ENCODE measurements around the gene PADI3. TPM values are rescaled to one million over a fixed set of nuclear protein-coding genes. Genes with fewer than 3 reads are reported as not detected.
"Not testable (repeated sequence)": the region's sequence is repeated elsewhere in the genome, so short reads cannot be mapped to it uniquely, and the experiment has no call there.

PADI3 gene
- total RNA-seq, 1 experiment from 2014 or later = not detected

GRCh38 chr1:17239420-17239819, 9.5 kb upstream of the PADI3 start:
- DNase-seq = peak; percentile 88

GRCh38 chr1:17241011-17241779, 7.7 kb upstream of the PADI3 start:
- not testable (repeated sequence) for H3K79me2 ChIP-seq (ENCODE audit: low read length)

More at GRCh38 chr1:17239420-17239819, 9.5 kb upstream of the PADI3 start:
- Histone ChIP-seq H3K9ac (ENCODE audit: low read length) (no peak overlapping the region), H2AFZ (ENCODE audit: low read length) (no peak overlapping the region), H3K79me2 (ENCODE audit: low read length) (no peaks in the 10 kb centered on the region), H3K4me1 (ENCODE audit: low read length) (no peaks in the 10 kb centered on the region), H3K9me3 (ENCODE audit: low read length) (no peaks in the 10 kb centered on the region), H3K27me3 (ENCODE audit: low read length) (no peaks in the 10 kb centered on the region), H3K36me3 (ENCODE audit: insufficient read depth, low read length) (no peaks in the 10 kb centered on the region), H3K27ac (ENCODE audit: low read length) (no peak overlapping the region), H4K20me1 (ENCODE audit: insufficient read depth, low read depth, low read length) (no peaks in the 10 kb centered on the region; the same call in 1 of the 2 replicates), H3K4me2 (ENCODE audit: low read depth, low read length, poor library complexity, severe bottlenecking) (no peak overlapping the region), H3K9me2 (replicated peaks; ENCODE audit: insufficient read depth, low read length) (no peaks in the 10 kb centered on the region), H3K4me3 (ENCODE audit: low read length) (no peak overlapping the region)

GRCh38 chr1:17241780-17242074, 7.2 kb upstream of the PADI3 start:
- DNase-seq; H3K4me3 ChIP-seq (ENCODE audit: low read length); H3K9me3 ChIP-seq (ENCODE audit: low read length); H3K4me1 ChIP-seq (ENCODE audit: low read length); H3K36me3 ChIP-seq (ENCODE audit: insufficient read depth, low read length); H3K9ac ChIP-seq (ENCODE audit: low read length); H2AFZ ChIP-seq (ENCODE audit: low read length); H3K9me2 ChIP-seq (replicated peaks; ENCODE audit: insufficient read depth, low read length); H3K79me2 ChIP-seq (ENCODE audit: low read length); H3K27me3 ChIP-seq (ENCODE audit: low read length); H3K27ac ChIP-seq (ENCODE audit: low read length); H4K20me1 ChIP-seq (ENCODE audit: insufficient read depth, low read depth, low read length); H3K4me2 ChIP-seq (ENCODE audit: low read depth, low read length, poor library complexity, severe bottlenecking): not testable (repeated sequence)

More at GRCh38 chr1:17241011-17241779, 7.7 kb upstream of the PADI3 start:
- H3K27me3 ChIP-seq (ENCODE audit: low read length); H3K9me3 ChIP-seq (ENCODE audit: low read length); DNase-seq; H3K4me2 ChIP-seq (ENCODE audit: low read depth, low read length, poor library complexity, severe bottlenecking); H3K9me2 ChIP-seq (replicated peaks; ENCODE audit: insufficient read depth, low read length); H3K9ac ChIP-seq (ENCODE audit: low read length); H3K36me3 ChIP-seq (ENCODE audit: insufficient read depth, low read length); H4K20me1 ChIP-seq (ENCODE audit: insufficient read depth, low read depth, low read length); H3K4me1 ChIP-seq (ENCODE audit: low read length); H3K4me3 ChIP-seq (ENCODE audit: low read length); H2AFZ ChIP-seq (ENCODE audit: low read length); H3K27ac ChIP-seq (ENCODE audit: low read length): not testable (repeated sequence)

GRCh38 chr1:17243274-17243673, 5.6 kb upstream of the PADI3 start:
- DNase-seq = no peak
- H3K27ac ChIP-seq (ENCODE audit: low read length) = no peak overlapping the region
- H3K4me3 ChIP-seq (ENCODE audit: low read length) = no peak overlapping the region
- H3K27me3 ChIP-seq (ENCODE audit: low read length) = no peaks in the 10 kb centered on the region
- no peaks in the 10 kb centered on the region for H3K36me3 ChIP-seq (ENCODE audit: insufficient read depth, low read length)
- H3K9ac ChIP-seq (ENCODE audit: low read length) = no peak overlapping the region
- H3K9me3 ChIP-seq (ENCODE audit: low read length) = no peaks in the 10 kb centered on the region
- no peaks in the 10 kb centered on the region for H3K79me2 ChIP-seq (ENCODE audit: low read length)
- no peaks in the 10 kb centered on the region for H3K9me2 ChIP-seq (replicated peaks; ENCODE audit: insufficient read depth, low read length)
- H4K20me1 ChIP-seq (ENCODE audit: insufficient read depth, low read depth, low read length) = no peaks in the 10 kb centered on the region
- H3K4me1 ChIP-seq (ENCODE audit: low read length) = no peaks in the 10 kb centered on the region
- no peak overlapping the region for H3K4me2 ChIP-seq (ENCODE audit: low read depth, low read length, poor library complexity, severe bottlenecking)
- no peak overlapping the region for H2AFZ ChIP-seq (ENCODE audit: low read length)

- Histone ChIP-seq H2AFZ (ENCODE audit: low read length) (no peak overlapping the region), H3K79me2 (ENCODE audit: low read length) (no peaks in the 10 kb centered on the region), H3K4me1 (ENCODE audit: low read length) (no peaks in the 10 kb centered on the region), H3K4me2 (ENCODE audit: low read depth, low read length, poor library complexity, severe bottlenecking) (no peak overlapping the region), H3K9me3 (ENCODE audit: low read length) (no peaks in the 10 kb centered on the region), H4K20me1 (ENCODE audit: insufficient read depth, low read depth, low read length) (no peaks in the 10 kb centered on the region), H3K27ac (ENCODE audit: low read length) (no peak overlapping the region), H3K27me3 (ENCODE audit: low read length) (no peaks in the 10 kb centered on the region), H3K9ac (ENCODE audit: low read length) (no peak overlapping the region), H3K9me2 (replicated peaks; ENCODE audit: insufficient read depth, low read length) (no peaks in the 10 kb centered on the region), H3K4me3 (ENCODE audit: low read length) (no peak overlapping the region), H3K36me3 (ENCODE audit: insufficient read depth, low read length) (no peaks in the 10 kb centered on the region)
- DNase-seq = no peak
Measured at GRCh38 chr1:17244821-17245740, 3.8 kb upstream of the PADI3 start.

- Histone ChIP-seq H3K9me2 (replicated peaks; ENCODE audit: insufficient read depth, low read length) (no peaks in the 10 kb centered on the region), H2AFZ (ENCODE audit: low read length) (no peak overlapping the region), H3K27ac (ENCODE audit: low read length) (no peak overlapping the region), H3K4me1 (ENCODE audit: low read length) (no peaks in the 10 kb centered on the region), H3K4me3 (ENCODE audit: low read length) (no peak overlapping the region), H3K4me2 (ENCODE audit: low read depth, low read length, poor library complexity, severe bottlenecking) (no peak overlapping the region), H3K79me2 (ENCODE audit: low read length) (no peaks in the 10 kb centered on the region), H3K36me3 (ENCODE audit: insufficient read depth, low read length) (no peaks in the 10 kb centered on the region), H3K27me3 (ENCODE audit: low read length) (no peaks in the 10 kb centered on the region), H3K9me3 (ENCODE audit: low read length) (no peaks in the 10 kb centered on the region), H3K9ac (ENCODE audit: low read length) (no peak overlapping the region), H4K20me1 (ENCODE audit: insufficient read depth, low read depth, low read length) (no peaks in the 10 kb centered on the region)
- DNase-seq = no peak
Measured at GRCh38 chr1:17245816-17246325, 3.0 kb upstream of the PADI3 start.

- Histone ChIP-seq H3K27ac (ENCODE audit: low read length) (no peak overlapping the region), H3K79me2 (ENCODE audit: low read length) (no peaks in the 10 kb centered on the region), H4K20me1 (ENCODE audit: insufficient read depth, low read depth, low read length) (no peaks in the 10 kb centered on the region), H3K9me3 (ENCODE audit: low read length) (no peaks in the 10 kb centered on the region), H3K9ac (ENCODE audit: low read length) (no peak overlapping the region), H3K4me1 (ENCODE audit: low read length) (no peaks in the 10 kb centered on the region), H3K36me3 (ENCODE audit: insufficient read depth, low read length) (no peaks in the 10 kb centered on the region), H3K4me2 (ENCODE audit: low read depth, low read length, poor library complexity, severe bottlenecking) (no peak overlapping the region), H3K27me3 (ENCODE audit: low read length) (no peaks in the 10 kb centered on the region), H3K4me3 (ENCODE audit: low read length) (no peak overlapping the region), H2AFZ (ENCODE audit: low read length) (no peak overlapping the region), H3K9me2 (replicated peaks; ENCODE audit: insufficient read depth, low read length) (no peaks in the 10 kb centered on the region)
- DNase-seq = no peak
Measured at GRCh38 chr1:17246971-17247370, 1.9 kb upstream of the PADI3 start.

- Histone ChIP-seq H3K4me3 (ENCODE audit: low read length) (no peak overlapping the region), H3K4me1 (ENCODE audit: low read length) (no peaks in the 10 kb centered on the region), H2AFZ (ENCODE audit: low read length) (no peak overlapping the region), H3K9me3 (ENCODE audit: low read length) (no peaks in the 10 kb centered on the region), H3K9ac (ENCODE audit: low read length) (no peak overlapping the region), H3K9me2 (replicated peaks; ENCODE audit: insufficient read depth, low read length) (no peaks in the 10 kb centered on the region), H3K79me2 (ENCODE audit: low read length) (no peaks in the 10 kb centered on the region), H3K36me3 (ENCODE audit: insufficient read depth, low read length) (no peaks in the 10 kb centered on the region), H4K20me1 (ENCODE audit: insufficient read depth, low read depth, low read length) (no peaks in the 10 kb centered on the region), H3K27ac (ENCODE audit: low read length) (no peak overlapping the region), H3K27me3 (ENCODE audit: low read length) (no peaks in the 10 kb centered on the region), H3K4me2 (ENCODE audit: low read depth, low read length, poor library complexity, severe bottlenecking) (no peak overlapping the region)
- no peak for DNase-seq
Measured at GRCh38 chr1:17250601-17251000, 1.7 kb downstream of the PADI3 start.

Data from Karpas-422 (cell line).